HEK293 (cell line): ENCODE measurements around the gene GMDS.

Experiments used
- CTCF ChIA-PET: fragments of 350-600 bp; formaldehyde crosslinking; extraction: SDS; loops from one replicate; lab custom pipeline; 2021; ENCODE audit warnings: antibody characterized with exemption; lab: Yijun Ruan, JAX
- POLR2A ChIA-PET: fragments of 300-600 bp; formaldehyde crosslinking; extraction: SDS; loops from one replicate; lab custom pipeline; 2020; ENCODE audit warnings: antibody characterized with exemption, inconsistent platforms; lab: Yijun Ruan, JAX
- H3K27ac ChIP-seq: fragments of 200-500 bp; sonication (Bioruptor generic); 2 replicates; pipeline ENCODE4 v1.5.1; 2014; ENCODE audit warnings: low read depth, low read length, control low read depth, inconsistent platforms; ENCODE audit errors: extremely low read depth
- H3K36me3 ChIP-seq, 2 experiments: fragments of 200-500 bp in 1 of 2; sonication (Bioruptor generic) in 1 of 2; 1 replicate in 1 of 2; 2 replicates in 1 of 2; pipeline ENCODE4 v1.5.1; 2014 to 2017; ENCODE audit warnings: inconsistent platforms in 2 of 2, low read length in 2 of 2; ENCODE audit not compliant: control insufficient read depth in 2 of 2, insufficient read depth in 1 of 2
- H3K4me1 ChIP-seq: fragments of 200-500 bp; sonication (Bioruptor generic); 2 replicates; pipeline ENCODE4 v1.5.1; 2014; ENCODE audit warnings: mild to moderate bottlenecking, low read length, inconsistent platforms; ENCODE audit not compliant: control insufficient read depth, insufficient read depth
- H3K4me3 ChIP-seq: 2 replicates; pipeline ENCODE4 v1.5.1; 2011; ENCODE audit warnings: low read depth, mild to moderate bottlenecking, control low read depth, low read length, moderate library complexity
- H3K9me3 ChIP-seq: fragments of 200-500 bp; sonication (Bioruptor generic); 2 replicates; pipeline ENCODE4 v1.5.1; 2014; ENCODE audit warnings: low read depth, low read length, inconsistent platforms; ENCODE audit not compliant: control insufficient read depth, insufficient read depth
- AEBP2 ChIP-seq: fragments of 450-650 bp; formaldehyde crosslinking; IDR thresholded peaks from 2 replicates; pipeline ENCODE4 v1.5.1; 2016; ENCODE audit warnings: missing biosample characterization, missing genetic modification characterization, borderline replicate concordance
- GLIS2 ChIP-seq: fragments of 450-650 bp; formaldehyde crosslinking; IDR thresholded peaks from 2 replicates; pipeline ENCODE4 v1.5.1; 2016; ENCODE audit warnings: missing biosample characterization, missing genetic modification characterization
- SALL2 ChIP-seq: fragments of 450-650 bp; formaldehyde crosslinking; IDR thresholded peaks from 2 replicates; pipeline ENCODE4 v1.5.0; 2017; ENCODE audit warnings: missing biosample characterization, mild to moderate bottlenecking, missing genetic modification characterization, borderline replicate concordance
- TRIM28 ChIP-seq: IDR thresholded peaks from 2 replicates; pipeline ENCODE4 v1.6.1; 2011; ENCODE audit warnings: low read length, control low read depth, borderline replicate concordance
- YY1 ChIP-seq: fragments of 450-650 bp; formaldehyde crosslinking; IDR thresholded peaks from 2 replicates; pipeline ENCODE4 v1.5.1; 2018; ENCODE audit warnings: missing biosample characterization, missing genetic modification characterization
- ZBTB44 ChIP-seq: fragments of 450-650 bp; IDR thresholded peaks from 2 replicates; pipeline ENCODE4 v1.5.1; 2018; ENCODE audit warnings: missing biosample characterization, mild to moderate bottlenecking, missing genetic modification characterization
- ZBTB7A ChIP-seq: fragments of 450-650 bp; formaldehyde crosslinking; IDR thresholded peaks from 2 replicates; pipeline ENCODE4 v1.5.1; 2016; ENCODE audit warnings: low read depth, missing biosample characterization, missing genetic modification characterization
- ZBTB8A ChIP-seq: fragments of 450-650 bp; formaldehyde crosslinking; IDR thresholded peaks from 2 replicates; pipeline ENCODE4 v1.5.1; 2016; ENCODE audit warnings: missing biosample characterization, missing genetic modification characterization
- ZNF155 ChIP-seq: fragments of 450-650 bp; formaldehyde crosslinking; IDR thresholded peaks from 2 replicates; pipeline ENCODE4 v1.5.1; 2016; ENCODE audit warnings: missing biosample characterization, missing genetic modification characterization
- ZNF19 ChIP-seq: fragments of 450-650 bp; formaldehyde crosslinking; IDR thresholded peaks from 2 replicates; pipeline ENCODE4; 2016; ENCODE audit warnings: missing biosample characterization, missing genetic modification characterization, low read depth
- ZNF292 ChIP-seq: fragments of 450-650 bp; formaldehyde crosslinking; IDR thresholded peaks from 2 replicates; pipeline ENCODE4 v1.5.1; 2016; ENCODE audit warnings: low read depth, missing biosample characterization, missing genetic modification characterization, borderline replicate concordance
- ZNF335 ChIP-seq: fragments of 450-650 bp; formaldehyde crosslinking; conservative IDR thresholded peaks from 2 replicates; pipeline ENCODE4 v1.5.1; 2016; ENCODE audit warnings: missing biosample characterization, missing genetic modification characterization
- ZNF394 ChIP-seq: fragments of 450-650 bp; formaldehyde crosslinking; IDR thresholded peaks from 2 replicates; pipeline ENCODE4 v1.5.1; 2016; ENCODE audit warnings: missing biosample characterization, missing genetic modification characterization, mild to moderate bottlenecking, moderate library complexity, borderline replicate concordance
- ZNF501 ChIP-seq: fragments of 450-650 bp; formaldehyde crosslinking; IDR thresholded peaks from 2 replicates; pipeline ENCODE4 v1.5.1; 2016; ENCODE audit warnings: missing biosample characterization, missing genetic modification characterization
- ZNF521 ChIP-seq: fragments of 450-650 bp; formaldehyde crosslinking; IDR thresholded peaks from 2 replicates; pipeline ENCODE4 v1.5.1; 2017; ENCODE audit warnings: missing biosample characterization, mild to moderate bottlenecking, missing genetic modification characterization
- ZNF707 ChIP-seq: fragments of 450-650 bp; formaldehyde crosslinking; IDR thresholded peaks from 2 replicates; pipeline ENCODE4 v1.5.1; 2016; ENCODE audit warnings: missing biosample characterization, missing genetic modification characterization
- ZNF791 ChIP-seq: fragments of 450-650 bp; formaldehyde crosslinking; IDR thresholded peaks from 2 replicates; pipeline ENCODE4 v1.5.1; 2016; ENCODE audit warnings: missing biosample characterization, missing genetic modification characterization
- TF ChIP-seq, protein P1 (sequence below): fragments of 450-650 bp; formaldehyde crosslinking; conservative IDR thresholded peaks from 2 replicates; pipeline ENCODE4 v1.5.1; 2016; ENCODE audit warnings: low read depth, missing biosample characterization, missing genetic modification characterization
- TF ChIP-seq, protein P2 (sequence below): fragments of 450-650 bp; formaldehyde crosslinking; IDR thresholded peaks from 2 replicates; pipeline ENCODE4 v1.5.1; 2016; ENCODE audit warnings: missing biosample characterization, missing genetic modification characterization

Gene GMDS

GRCh38 chr6:2266841-2267240, 21.4 kb upstream of the GMDS start (continued):
- TF ChIP-seq ZBTB44 (tag by site-specific recombination), result no peak
- no peak for TF ChIP-seq AEBP2 (tag by site-specific recombination)
- no peak for TF ChIP-seq ZNF19
- no peak for TF ChIP-seq SALL2
- TF ChIP-seq, all 188 proteins: peak for 0

- peaks cover 0 to 11% of the 10 kb centered on the region in 2 experiments; a peak in 1 of 3 replicates for H3K36me3 ChIP-seq
- TF ChIP-seq, protein P1, sequence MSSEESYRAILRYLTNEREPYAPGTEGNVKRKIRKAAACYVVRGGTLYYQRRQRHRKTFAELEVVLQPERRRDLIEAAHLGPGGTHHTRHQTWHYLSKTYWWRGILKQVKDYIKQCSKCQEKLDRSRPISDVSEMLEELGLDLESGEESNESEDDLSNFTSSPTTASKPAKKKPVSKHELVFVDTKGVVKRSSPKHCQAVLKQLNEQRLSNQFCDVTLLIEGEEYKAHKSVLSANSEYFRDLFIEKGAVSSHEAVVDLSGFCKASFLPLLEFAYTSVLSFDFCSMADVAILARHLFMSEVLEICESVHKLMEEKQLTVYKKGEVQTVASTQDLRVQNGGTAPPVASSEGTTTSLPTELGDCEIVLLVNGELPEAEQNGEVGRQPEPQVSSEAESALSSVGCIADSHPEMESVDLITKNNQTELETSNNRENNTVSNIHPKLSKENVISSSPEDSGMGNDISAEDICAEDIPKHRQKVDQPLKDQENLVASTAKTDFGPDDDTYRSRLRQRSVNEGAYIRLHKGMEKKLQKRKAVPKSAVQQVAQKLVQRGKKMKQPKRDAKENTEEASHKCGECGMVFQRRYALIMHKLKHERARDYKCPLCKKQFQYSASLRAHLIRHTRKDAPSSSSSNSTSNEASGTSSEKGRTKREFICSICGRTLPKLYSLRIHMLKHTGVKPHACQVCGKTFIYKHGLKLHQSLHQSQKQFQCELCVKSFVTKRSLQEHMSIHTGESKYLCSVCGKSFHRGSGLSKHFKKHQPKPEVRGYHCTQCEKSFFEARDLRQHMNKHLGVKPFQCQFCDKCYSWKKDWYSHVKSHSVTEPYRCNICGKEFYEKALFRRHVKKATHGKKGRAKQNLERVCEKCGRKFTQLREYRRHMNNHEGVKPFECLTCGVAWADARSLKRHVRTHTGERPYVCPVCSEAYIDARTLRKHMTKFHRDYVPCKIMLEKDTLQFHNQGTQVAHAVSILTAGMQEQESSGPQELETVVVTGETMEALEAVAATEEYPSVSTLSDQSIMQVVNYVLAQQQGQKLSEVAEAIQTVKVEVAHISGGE (tag by site-specific recombination), result no peak
- TF ChIP-seq YY1 (tag by site-specific recombination) (no peak), ZNF155 (no peak), ZBTB8A (tag by site-specific recombination) (no peak), ZNF292 (tag by site-specific recombination) (no peak), ZNF335 (tag by site-specific recombination) (no peak), ZBTB7A (no peak), TRIM28 (no peak), ZNF791 (tag by site-specific recombination) (no peak), ZNF521 (tag by site-specific recombination) (no peak), GLIS2 (tag by site-specific recombination) (no peak), ZNF707 (no peak), ZNF501 (tag by site-specific recombination) (no peak), ZNF394 (no peak)
- TF ChIP-seq, protein P2, sequence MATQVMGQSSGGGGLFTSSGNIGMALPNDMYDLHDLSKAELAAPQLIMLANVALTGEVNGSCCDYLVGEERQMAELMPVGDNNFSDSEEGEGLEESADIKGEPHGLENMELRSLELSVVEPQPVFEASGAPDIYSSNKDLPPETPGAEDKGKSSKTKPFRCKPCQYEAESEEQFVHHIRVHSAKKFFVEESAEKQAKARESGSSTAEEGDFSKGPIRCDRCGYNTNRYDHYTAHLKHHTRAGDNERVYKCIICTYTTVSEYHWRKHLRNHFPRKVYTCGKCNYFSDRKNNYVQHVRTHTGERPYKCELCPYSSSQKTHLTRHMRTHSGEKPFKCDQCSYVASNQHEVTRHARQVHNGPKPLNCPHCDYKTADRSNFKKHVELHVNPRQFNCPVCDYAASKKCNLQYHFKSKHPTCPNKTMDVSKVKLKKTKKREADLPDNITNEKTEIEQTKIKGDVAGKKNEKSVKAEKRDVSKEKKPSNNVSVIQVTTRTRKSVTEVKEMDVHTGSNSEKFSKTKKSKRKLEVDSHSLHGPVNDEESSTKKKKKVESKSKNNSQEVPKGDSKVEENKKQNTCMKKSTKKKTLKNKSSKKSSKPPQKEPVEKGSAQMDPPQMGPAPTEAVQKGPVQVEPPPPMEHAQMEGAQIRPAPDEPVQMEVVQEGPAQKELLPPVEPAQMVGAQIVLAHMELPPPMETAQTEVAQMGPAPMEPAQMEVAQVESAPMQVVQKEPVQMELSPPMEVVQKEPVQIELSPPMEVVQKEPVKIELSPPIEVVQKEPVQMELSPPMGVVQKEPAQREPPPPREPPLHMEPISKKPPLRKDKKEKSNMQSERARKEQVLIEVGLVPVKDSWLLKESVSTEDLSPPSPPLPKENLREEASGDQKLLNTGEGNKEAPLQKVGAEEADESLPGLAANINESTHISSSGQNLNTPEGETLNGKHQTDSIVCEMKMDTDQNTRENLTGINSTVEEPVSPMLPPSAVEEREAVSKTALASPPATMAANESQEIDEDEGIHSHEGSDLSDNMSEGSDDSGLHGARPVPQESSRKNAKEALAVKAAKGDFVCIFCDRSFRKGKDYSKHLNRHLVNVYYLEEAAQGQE (tag by site-specific recombination), result no peak
- H3K27ac ChIP-seq, result no peak overlapping the region
- H3K4me3 ChIP-seq, result no peak overlapping the region
- H3K4me1 ChIP-seq, result no peaks in the 10 kb centered on the region
- ChIA-PET POLR2A (no interaction called here), CTCF (interaction anchor here (0.8 to 1.6 kb wide), 3 partner anchors 20 to 58 kb away, joined by 3 to 8 read pairs (median 3); no protein-coding TSS in a partner anchor)
- H3K9me3 ChIP-seq, result no peaks in the 10 kb centered on the region
Measured at GRCh38 chr6:2266031-2266795, 20.8 kb upstream of the GMDS start.
